ENCODE results near the gene DNAH11.
"Not testable (repeated sequence)": the region's sequence is repeated elsewhere in the genome, so short reads cannot be mapped to it uniquely, and the experiment has no call there.

DNAH11 gene

DNA sequence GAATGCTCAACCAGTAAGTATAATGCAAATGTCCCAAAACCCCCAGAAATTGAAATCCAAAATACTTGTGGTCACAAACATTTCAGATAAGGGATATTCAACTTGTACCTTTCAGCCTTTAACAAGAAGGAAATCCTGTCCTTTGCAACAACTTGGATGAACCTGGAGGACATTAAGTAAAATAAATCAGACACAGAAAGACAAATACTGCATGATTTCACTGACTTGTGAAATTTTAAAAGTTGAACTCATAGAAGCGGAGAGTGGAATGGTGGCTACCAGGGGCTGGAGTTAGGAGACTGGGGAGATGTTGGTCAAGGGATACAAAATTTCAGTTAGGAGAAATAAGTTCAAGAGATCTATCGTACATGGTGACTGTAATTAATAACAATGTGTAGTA is 187.6 kb downstream of the DNAH11 start:
- DNase-seq: no peak

DNA sequence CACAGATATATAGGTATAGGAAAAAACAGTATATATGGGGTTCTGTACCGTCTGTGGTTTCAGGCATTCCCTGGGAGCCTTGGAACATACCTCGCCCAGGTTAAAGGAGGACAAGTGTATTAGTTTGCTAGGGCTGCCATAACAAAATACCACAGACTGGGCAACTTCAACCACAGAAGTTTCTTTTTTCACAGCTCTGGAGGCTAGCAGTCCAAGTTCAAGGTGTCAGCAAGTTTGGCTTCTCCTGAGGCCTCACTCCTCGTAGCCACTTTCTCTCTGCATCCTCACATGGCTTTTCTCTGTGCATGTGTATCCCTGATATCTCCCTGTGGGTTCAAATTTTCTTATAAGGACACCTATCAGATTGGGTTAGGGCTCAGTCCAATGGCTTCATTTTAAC is 189.1 kb downstream of the DNAH11 start:
- no peak for DNase-seq

GRCh38 chr7:21732956-21733355 is 190.1 kb downstream of the DNAH11 start:
- DNase-seq: not testable (repeated sequence)

GRCh38 chr7:21733837-21734236 is 191.0 kb downstream of the DNAH11 start:
- no peak for DNase-seq

DNA sequence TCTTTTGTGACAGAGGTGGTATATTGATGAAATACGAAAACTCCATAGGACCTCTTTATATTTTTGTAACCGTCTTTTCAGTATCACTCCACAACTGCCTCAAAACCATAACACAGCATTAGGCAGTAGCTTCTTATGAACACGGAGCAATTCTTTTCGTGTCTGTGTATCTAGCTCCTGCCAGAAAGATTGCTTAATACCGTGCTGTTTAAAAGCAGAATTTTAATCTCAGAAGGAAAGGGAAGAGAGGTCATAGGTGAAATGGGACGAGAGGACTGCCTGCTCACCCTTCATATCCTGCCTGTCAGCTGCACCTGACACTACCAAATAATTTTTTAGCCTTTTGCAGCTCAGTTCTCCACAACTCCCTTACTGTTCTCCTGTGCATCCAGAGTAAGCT is 200.7 kb downstream of the DNAH11 start:
- DNase-seq: no peak

DNA sequence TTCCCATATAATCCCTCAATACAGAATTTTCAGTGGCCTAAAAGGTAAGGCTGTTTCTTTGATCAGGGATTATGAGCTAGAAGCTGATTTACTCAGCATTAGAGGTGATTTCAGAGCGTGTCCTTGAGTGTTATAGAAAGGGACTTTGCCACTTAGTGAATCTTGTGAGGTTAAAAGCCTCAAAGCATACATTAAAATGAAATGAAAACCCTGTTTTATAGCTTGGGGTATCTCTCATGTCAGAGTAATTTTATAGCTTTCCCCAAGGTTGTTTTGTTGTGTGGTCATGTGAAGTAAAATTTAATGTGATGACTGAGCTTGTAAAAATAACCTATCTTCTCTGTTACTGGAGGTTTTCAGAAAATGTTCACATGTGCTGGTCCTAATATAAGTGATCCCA is 204.1 kb downstream of the DNAH11 start:
- no peak for DNase-seq

DNA sequence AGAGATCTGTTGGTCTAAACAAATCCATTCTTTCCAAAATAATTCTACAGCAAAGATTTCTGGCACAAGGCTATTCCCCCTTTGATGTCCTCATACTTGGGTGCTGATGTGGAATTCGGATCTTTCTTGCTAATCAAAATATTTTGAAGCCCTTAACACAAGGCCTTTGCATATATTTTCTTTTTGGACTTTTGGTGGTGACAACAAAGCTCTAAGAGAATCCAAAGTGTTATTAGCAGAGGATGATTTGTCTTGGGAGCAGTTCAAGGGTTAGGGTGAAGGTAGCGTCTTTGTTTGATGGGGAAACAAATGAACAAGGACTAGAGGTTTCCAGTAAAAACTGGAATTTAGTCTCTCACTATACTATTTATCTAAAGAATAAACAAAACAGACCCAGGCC is 205.0 kb downstream of the DNAH11 start:
- no peak for DNase-seq

DNA sequence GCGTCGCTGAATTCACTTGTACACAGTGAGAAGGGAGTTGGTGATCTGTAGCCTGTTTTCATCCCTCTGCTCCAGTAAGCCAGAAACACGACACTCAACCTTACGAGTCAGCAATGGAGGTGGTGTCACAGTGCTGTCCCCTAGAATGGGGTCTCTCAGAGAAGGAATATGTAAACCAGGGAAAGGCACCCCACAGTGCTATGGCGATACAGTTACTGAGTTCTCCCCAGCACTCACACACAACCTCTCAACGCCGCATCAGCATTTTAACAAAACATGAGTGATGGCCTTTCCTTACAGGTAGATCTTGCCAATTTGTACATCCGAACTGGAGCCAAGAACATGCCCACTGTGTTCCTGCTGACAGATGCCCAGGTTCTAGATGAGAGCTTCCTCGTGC is 206.5 kb downstream of the DNAH11 start:
- DNase-seq: no peak

DNA sequence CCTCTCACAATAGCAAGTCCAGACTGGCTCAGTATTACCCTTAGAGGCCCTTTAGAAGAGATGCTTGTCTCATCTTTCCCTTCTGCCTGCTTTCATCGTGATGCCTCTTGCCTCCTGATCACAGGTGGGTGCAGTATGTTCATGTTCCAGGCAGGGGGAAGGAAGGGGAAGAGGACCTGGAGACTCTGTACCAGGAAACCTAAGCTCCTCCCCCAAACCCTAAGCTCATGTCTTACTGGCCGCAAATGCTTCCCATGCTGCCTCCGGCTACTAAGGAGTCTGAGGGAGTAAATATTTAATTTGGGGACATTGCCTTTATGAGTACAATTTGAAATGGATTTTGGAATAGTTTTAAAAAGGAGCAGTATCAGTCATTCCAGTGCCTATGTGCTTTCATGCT is 210.2 kb downstream of the DNAH11 start:
- no peak for DNase-seq

DNA sequence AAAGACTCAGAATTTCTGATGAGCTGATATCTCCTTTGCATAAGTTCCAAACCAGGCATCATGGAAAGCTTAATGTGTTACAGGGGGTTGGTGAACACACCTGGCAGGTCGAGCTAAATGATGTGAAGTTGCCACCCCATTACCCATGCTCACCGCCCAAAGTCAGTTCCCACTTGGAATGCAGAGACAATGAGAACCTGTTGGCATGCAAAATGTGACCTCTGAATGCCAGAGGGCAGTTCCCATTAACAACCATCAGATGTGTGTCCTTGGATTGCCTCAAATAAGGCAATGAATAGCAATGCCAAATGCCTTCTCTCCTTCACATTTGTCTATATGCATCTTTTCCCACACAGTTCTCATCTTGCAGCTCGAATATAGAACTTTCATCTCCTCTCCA is 212.1 kb downstream of the DNAH11 start:
- no peak for DNase-seq

DNA sequence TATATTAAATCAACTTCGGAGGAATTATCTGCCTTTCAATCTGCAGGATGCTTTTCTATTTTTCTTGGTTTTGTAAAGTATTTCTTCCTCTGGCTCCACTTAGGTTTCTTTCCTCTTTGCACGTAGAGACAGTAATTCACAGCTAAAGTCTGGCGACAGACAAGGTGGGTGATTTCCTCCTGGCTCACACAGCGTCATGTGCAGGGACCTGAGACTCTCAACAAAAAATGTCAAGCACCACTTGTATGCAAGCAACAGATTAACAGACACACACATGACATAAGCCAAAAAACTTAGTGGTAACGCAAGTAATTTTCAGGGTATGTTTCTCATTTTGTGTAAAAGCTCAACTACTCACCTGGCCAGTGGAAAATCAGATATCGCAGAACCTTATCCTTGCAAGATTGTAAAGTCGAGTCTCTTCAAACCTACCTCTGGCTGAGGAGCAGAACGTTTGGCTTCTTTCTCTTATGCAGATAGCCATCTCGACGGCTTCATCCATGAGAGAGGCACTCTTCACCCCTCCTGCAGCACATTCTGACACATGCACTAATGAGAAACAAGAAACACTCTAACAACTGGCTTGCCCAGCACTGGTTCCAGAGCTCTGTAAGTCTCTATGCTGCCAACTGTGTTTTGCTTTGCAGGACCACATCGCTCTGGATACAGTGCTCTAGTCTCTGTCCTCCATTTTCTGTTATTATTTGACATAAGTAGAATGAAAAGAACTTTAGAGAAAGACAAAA is 214.9 kb downstream of the DNAH11 start:
- DNase-seq: no peak

- no peak for DNase-seq
Measured at GRCh38 chr7:21758286-21758685, 215.4 kb downstream of the DNAH11 start.

GRCh38 chr7:21762469-21762868 is 219.6 kb downstream of the DNAH11 start:
- DNase-seq: no peak

GRCh38 chr7:21763818-21764217 is 221.0 kb downstream of the DNAH11 start:
- DNase-seq: no peak

DNA sequence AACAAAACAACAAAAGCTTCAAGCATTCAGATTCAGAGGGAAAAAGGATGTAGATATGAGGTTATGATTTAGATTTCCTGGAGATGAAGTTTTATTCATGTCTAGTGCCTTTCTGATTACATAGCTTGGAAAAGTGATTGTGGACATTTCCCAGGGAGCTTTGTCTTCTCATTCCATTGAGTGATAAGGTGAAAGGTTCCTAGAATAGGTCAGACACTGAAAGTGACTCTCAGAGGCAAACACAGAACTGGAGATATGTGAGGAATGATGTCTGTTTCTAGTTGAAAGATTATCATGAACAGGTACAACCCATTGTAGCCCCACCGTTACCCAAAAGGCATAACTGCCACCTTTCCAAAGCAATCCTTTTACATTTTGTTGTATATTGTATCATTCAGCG is 223.4 kb downstream of the DNAH11 start:
- no peak for DNase-seq

DNA sequence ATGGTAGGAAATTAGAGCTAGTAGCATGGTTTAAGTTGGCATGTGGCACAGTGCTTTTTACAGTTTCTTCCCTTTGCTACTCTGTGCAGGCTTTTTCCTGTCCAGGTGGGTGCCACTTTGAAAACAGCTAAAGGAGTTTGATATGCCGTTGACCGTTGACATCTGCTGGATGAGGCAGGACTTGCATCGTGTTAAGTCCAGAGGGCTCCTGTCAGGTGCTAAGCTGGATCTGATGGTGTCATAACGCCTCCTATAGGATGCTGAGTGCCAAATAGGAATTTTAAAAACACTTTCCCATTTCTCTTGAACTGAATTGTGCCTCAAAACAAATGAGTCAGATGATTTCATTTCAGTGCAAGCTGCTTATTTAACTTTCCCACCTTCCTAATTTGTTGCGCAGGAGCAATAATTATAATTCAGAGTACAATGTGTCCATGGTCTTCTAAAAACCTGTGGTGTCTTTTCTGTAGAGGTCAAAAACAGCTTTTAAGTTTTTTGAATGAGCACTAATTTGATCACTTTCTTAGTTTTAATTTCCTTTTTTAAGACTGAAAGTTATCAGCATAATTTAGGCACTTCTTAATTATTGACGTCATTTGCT is 224.6 kb downstream of the DNAH11 start:
- DNase-seq: peak; percentile 4

- no peak for DNase-seq
Measured at GRCh38 chr7:21768279-21768678, 225.4 kb downstream of the DNAH11 start.

GRCh38 chr7:21771266-21771665 is 228.4 kb downstream of the DNAH11 start:
- DNase-seq: no peak

GRCh38 chr7:21771906-21772610 is 229.2 kb downstream of the DNAH11 start:
- peak; percentile 2 for DNase-seq

DNA sequence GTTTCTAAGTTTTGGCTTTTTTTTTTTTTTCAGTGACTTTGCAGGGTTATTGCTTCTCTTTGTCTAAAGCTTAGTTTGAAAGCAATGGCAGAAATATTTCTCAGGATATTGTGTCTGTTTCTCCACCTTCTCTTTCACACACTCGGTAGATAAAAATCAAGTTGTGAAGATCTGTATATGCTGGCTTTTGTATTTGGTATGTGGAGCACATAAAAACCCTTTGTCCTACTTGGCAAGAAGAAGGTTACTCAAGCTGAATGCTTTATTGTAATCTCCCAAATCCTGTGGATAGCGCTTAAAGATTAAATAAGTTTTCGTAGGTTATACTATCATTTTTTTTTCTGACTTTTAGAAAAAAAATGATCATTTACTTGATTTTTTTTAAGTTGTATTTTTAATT is 230.5 kb downstream of the DNAH11 start:
- DNase-seq: no peak

DNA sequence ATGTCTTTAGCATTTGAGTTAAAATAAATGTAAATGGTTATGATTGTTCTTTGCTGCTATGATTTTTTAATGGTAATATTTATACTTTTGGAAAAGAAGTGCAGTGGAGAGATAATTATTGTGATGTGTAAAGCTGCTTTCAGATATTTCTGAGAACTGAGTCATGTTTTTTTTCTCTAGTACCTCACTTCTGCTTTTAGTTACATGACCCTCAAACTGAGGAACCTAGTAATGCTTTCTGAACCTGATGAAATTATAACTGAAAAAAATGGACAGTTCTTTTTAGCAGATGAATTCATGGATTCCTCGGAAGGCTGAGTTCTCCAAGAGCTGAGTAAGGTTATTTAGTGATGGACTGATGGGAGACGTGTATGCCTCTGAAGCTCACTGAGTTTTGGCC is 235.1 kb downstream of the DNAH11 start:
- DNase-seq: no peak

DNA sequence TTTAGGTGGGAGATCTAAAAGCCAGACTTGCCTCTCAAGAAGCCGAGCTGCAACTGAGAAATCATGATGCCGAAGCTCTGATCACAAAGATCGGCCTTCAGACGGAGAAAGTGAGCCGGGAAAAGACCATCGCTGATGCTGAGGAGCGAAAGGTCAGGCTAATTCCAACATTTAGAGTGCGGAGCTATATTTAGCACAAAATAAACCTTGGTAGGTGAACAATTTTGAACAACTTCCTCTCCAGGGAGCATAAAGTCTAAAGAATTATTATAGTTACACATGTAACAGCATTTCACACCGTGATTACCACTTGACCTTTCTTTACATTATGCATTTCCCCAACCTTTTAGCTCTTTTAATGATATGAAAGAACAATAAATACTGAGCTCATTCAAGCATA is 236.1 kb downstream of the DNAH11 start:
- no peak for DNase-seq

DNA sequence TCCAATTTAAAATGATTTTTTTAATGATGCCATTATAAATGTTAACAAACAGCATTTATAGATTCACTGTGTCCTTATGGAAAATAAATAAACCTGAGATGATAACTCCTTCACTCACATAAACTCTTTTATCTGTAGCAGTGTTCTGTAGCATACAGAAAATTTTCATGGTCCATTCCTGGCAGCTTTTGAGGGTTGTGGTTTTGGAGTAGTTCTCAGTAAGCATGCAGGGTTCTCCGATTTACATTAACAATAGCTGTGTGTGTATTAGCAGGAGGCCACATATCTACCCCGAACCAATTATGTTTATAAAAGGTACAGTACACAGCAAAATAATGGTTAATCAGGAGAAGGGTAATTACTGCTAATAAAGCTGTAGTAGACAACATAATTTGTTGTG is 240.2 kb downstream of the DNAH11 start:
- peak; percentile 2 for DNase-seq

GRCh38 chr7:21784989-21785388 is 242.2 kb downstream of the DNAH11 start:
- DNase-seq: no peak
